Prostate gland (tissue), 2 donors: Measurements from ENCODE around the gene MMP23B.

Experiments
- CTCF ChIP-seq, 4 experiments: fragments of 200-600 bp in 2 of 4; fragments of 450-650 bp in 2 of 4; sonication (generic) in 2 of 4; IDR thresholded peaks; 1 replicate in 3 of 4; 2 replicates in 1 of 4; pipeline ENCODE4 v1.5.1; 2016 to 2019; ENCODE audit warnings: antibody characterized with exemption in 4 of 4, mild to moderate bottlenecking in 2 of 4, moderate library complexity in 2 of 4
- POLR2A ChIP-seq: fragments of 450-650 bp; IDR thresholded peaks from one replicate; pipeline ENCODE4 v1.6.1; 2016; ENCODE audit warnings: antibody characterized with exemption, mild to moderate bottlenecking

GRCh38 chr1:1627261-1627828, 4.6 kb upstream of the MMP23B start:
- TF ChIP-seq POLR2A (no peak), CTCF (IDR thresholded peaks at IDR 0.05) (no peak)
